Fibroblast of lung (primary cell): ENCODE data around the gene LRMDA. TPM values are rescaled to one million over a fixed set of nuclear protein-coding genes. Genes with fewer than 3 reads are reported as not detected.
A peak's percentile ranks its signal among the peaks of the same experiment; 100 is the strongest.

Source experiments
- DNase-seq, 2 donors: peaks; one replicate each; pipeline versions ENCODE4 v3.0.0 to v3.0.0-alpha.2; 2010; ENCODE audit warnings: low read depth in 2 of 2
- H2AFZ ChIP-seq: 2 replicates; pipeline ENCODE4 v1.5.1; 2012; ENCODE audit warnings: low read length, control low read depth, inconsistent platforms
- H3K27ac ChIP-seq: 2 replicates; pipeline ENCODE4 v1.5.1; 2011; ENCODE audit warnings: low read length, control low read depth; ENCODE audit not compliant: insufficient read depth
- H3K27me3 ChIP-seq: 2 replicates; pipeline ENCODE4 v1.5.1; 2011; ENCODE audit warnings: mild to moderate bottlenecking, low read length; ENCODE audit not compliant: control insufficient read depth, insufficient read depth
- H3K36me3 ChIP-seq: 2 replicates; pipeline ENCODE4 v1.5.1; 2011; ENCODE audit warnings: low read length; ENCODE audit not compliant: control insufficient read depth, insufficient read depth
- H3K4me1 ChIP-seq: 2 replicates; pipeline ENCODE4 v1.5.1; 2011; ENCODE audit warnings: low read length; ENCODE audit not compliant: control insufficient read depth, insufficient read depth; ENCODE audit errors: extremely low read depth
- H3K4me2 ChIP-seq: 2 replicates; pipeline ENCODE4 v1.5.1; 2011; ENCODE audit warnings: low read length, control low read depth; ENCODE audit not compliant: insufficient read depth; ENCODE audit errors: extremely low read depth
- H3K4me3 ChIP-seq, 4 experiments: fragments of 200-600 bp in 1 of 4; sonication (generic) in 1 of 4; replicated peaks in 1 of 4; 2 replicates each; pipeline ENCODE4 v1.5.1; 2011 to 2016; ENCODE audit warnings: low read length in 4 of 4, low read depth in 3 of 4, mild to moderate bottlenecking in 3 of 4, control low read depth in 2 of 4, inconsistent platforms in 1 of 4, mixed read lengths in 1 of 4; ENCODE audit not compliant: insufficient read depth in 1 of 4; ENCODE audit errors: control extremely low read depth in 1 of 4
- H3K79me2 ChIP-seq: 2 replicates; pipeline ENCODE4 v1.5.1; 2012; ENCODE audit warnings: mild to moderate bottlenecking, low read length, inconsistent platforms; ENCODE audit not compliant: control insufficient read depth, insufficient read depth
- H3K9ac ChIP-seq: 2 replicates; pipeline ENCODE4 v1.5.1; 2011; ENCODE audit warnings: mild to moderate bottlenecking, low read length, control low read depth; ENCODE audit not compliant: insufficient read depth
- H3K9me3 ChIP-seq: 2 replicates; pipeline ENCODE4 v1.5.1; 2012; ENCODE audit warnings: low read depth, low read length; ENCODE audit not compliant: control insufficient read depth, insufficient read depth
- H4K20me1 ChIP-seq: 2 replicates; pipeline ENCODE4 v1.5.1; 2011; ENCODE audit warnings: low read length; ENCODE audit not compliant: control insufficient read depth, insufficient read depth; ENCODE audit errors: extremely low read depth
- EZH2 ChIP-seq: IDR thresholded peaks from 2 replicates; pipeline ENCODE4 v1.5.1; 2012; ENCODE audit warnings: low read length, control low read depth, mild to moderate bottlenecking; ENCODE audit errors: missing control alignments
- polyA plus RNA-seq, 2 donors: library from polyadenylated mRNA; depleted of rRNA in 1 of 2; stranded (reverse) in 1 of 2; unstranded in 1 of 2; fragments of >200 nt; gene quantifications; 2 replicates each; pipeline ENCODE4 v1.2.1, GENCODE V29; 2011 to 2012; ENCODE audit warnings: missing spikeins in 1 of 2
- total RNA-seq: library from RNA; depleted of rRNA; stranded (reverse); fragments of >200 nt; gene quantifications from 2 replicates; pipeline ENCODE4 v1.2.1, GENCODE V29; 2014
- TF ChIP-seq, protein P1 (sequence below), 2 donors: IDR thresholded peaks in 1 of 2; conservative IDR thresholded peaks in 1 of 2; 1 replicate in 1 of 2; 2 replicates in 1 of 2; pipeline ENCODE4 v1.5.1; 2011 to 2012; ENCODE audit warnings: low read length in 2 of 2, control low read depth in 1 of 2, inconsistent platforms in 1 of 2, low read depth in 1 of 2, mild to moderate bottlenecking in 1 of 2

The LRMDA gene
- total and polyA plus RNA-seq, 2 donors (not counting 1 experiment from before 2014, with no cell fraction given) = 1.7 to 2.0 TPM

DNA sequence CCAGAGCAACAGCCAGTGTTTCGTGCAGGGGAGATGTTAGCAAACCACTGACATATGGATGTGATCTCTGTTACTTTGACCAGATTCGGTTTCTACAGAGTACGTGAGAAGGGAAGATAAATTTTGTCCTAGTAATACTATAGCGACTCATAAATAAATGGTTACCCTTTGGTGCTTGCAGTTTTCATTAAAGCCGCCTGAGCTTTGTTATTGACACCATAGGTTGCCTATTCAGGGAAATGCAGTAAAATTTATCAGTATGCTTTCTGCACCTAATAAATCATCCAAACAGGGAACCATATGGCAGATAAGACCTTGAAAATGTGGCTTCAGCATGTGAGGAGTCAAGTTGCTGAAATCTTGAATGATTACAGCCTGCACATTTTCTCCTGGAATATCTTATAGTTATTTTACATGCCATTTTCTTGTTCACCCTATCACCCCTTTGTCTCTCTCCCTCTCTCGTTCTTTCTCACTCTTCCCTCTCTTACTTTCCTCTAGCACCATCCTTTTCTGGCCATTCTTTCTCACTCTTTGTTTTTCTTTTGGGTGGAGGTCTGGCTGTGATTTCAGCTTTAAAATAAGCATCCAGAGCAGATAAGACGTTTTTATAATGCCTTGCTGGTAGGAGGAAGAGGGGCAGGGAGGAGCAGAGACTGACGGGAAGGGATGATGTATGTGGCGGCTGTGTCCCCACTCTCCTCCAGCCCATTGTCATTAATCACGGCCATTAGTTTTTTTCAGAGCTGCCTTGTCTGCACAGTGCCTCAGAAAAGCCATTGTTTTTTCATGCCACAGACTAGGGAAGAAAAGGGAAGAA is 182.5 kb downstream of the LRMDA start:
- Histone ChIP-seq H3K9ac (no peak overlapping the region), H3K9me3 (no peaks in the 10 kb centered on the region), H3K27ac (no peak overlapping the region), H3K4me1 (no peaks in the 10 kb centered on the region), H3K4me3 (no peak overlapping the region), H3K79me2 (no peaks in the 10 kb centered on the region), H3K4me2 (no peak overlapping the region), H4K20me1 (no peaks in the 10 kb centered on the region), H2AFZ (no peak overlapping the region), H3K27me3 (peaks cover 2% of the 10 kb centered on the region), H3K36me3 (no peaks in the 10 kb centered on the region)
- peak; percentile 52 to 82 for DNase-seq
- TF ChIP-seq, protein P1, sequence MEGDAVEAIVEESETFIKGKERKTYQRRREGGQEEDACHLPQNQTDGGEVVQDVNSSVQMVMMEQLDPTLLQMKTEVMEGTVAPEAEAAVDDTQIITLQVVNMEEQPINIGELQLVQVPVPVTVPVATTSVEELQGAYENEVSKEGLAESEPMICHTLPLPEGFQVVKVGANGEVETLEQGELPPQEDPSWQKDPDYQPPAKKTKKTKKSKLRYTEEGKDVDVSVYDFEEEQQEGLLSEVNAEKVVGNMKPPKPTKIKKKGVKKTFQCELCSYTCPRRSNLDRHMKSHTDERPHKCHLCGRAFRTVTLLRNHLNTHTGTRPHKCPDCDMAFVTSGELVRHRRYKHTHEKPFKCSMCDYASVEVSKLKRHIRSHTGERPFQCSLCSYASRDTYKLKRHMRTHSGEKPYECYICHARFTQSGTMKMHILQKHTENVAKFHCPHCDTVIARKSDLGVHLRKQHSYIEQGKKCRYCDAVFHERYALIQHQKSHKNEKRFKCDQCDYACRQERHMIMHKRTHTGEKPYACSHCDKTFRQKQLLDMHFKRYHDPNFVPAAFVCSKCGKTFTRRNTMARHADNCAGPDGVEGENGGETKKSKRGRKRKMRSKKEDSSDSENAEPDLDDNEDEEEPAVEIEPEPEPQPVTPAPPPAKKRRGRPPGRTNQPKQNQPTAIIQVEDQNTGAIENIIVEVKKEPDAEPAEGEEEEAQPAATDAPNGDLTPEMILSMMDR (conservative IDR thresholded peaks at IDR 0.05 in 1 of 2, IDR thresholded peaks at IDR 0.05 in 1 of 2; ENCODE audit: low read depth in 1 of 2, low read length in 2 of 2) = no peak
- no peak for TF ChIP-seq EZH2

DNA sequence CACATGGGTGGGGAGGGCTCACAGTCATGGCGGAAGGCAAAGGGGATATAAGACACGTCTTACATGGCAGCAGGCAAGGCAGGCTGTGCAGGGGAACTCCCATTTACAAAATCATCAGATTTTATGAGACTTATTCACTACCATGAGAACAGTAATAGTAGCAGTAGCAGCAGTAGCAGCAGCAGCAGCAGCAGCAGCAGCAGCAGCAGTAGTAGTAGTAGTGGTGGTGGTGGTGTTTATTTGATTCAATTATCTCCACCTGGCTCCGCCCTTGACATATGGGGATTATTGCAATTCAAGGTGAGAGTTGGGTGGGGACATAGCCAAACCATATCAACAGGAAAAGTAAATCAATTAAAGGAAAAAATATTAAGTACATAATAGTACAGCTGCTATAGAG is 184.7 kb downstream of the LRMDA start:
- Histone ChIP-seq H4K20me1 (no peaks in the 10 kb centered on the region), H3K9ac (no peak overlapping the region), H3K36me3 (no peaks in the 10 kb centered on the region), H2AFZ (no peak overlapping the region), H3K9me3 (no peaks in the 10 kb centered on the region), H3K4me3 (no peak overlapping the region), H3K27ac (no peak overlapping the region), H3K4me2 (no peak overlapping the region), H3K4me1 (no peaks in the 10 kb centered on the region), H3K27me3 (peaks cover 2% of the 10 kb centered on the region), H3K79me2 (no peaks in the 10 kb centered on the region)
- TF ChIP-seq, protein P1 (conservative IDR thresholded peaks at IDR 0.05 in 1 of 2, IDR thresholded peaks at IDR 0.05 in 1 of 2; ENCODE audit: low read depth in 1 of 2, low read length in 2 of 2) = no peak
- TF ChIP-seq EZH2 = no peak
- no peak for DNase-seq

DNA sequence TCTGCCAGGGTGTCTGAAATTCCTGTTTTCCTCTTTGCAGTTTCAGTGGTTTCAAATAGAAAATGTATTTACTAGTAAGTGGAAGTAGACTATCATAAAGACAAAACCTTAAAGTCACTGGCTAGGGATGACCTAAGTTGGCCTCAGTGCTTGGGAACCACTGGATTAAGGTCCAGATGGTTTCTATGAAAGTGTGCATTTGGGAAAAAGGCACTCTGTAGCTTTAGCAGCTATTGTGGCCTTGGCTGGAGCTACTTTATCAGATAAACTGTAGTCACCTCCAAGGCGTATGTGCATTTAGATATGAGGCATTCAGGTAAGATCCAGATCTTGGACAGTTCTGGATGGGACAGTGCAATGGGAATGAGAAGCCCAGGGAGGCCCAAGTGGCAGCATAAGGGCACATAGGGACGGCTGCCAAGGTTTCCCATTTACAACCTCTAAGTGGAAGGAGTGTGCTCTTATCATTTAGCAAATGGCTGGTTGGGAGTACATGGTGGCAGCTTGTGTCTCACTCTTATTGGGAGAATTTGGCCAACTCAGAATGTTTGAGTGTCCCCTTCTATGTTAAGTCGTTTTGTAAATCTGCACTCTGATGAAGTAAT is 185.6 kb downstream of the LRMDA start:
- H3K36me3 ChIP-seq = no peaks in the 10 kb centered on the region
- no peaks in the 10 kb centered on the region for H4K20me1 ChIP-seq
- no peak overlapping the region for H3K4me2 ChIP-seq
- no peak overlapping the region for H3K27ac ChIP-seq
- H3K79me2 ChIP-seq = no peaks in the 10 kb centered on the region
- H3K4me3 ChIP-seq = no peak overlapping the region
- peaks cover 2% of the 10 kb centered on the region for H3K27me3 ChIP-seq
- H3K4me1 ChIP-seq = no peaks in the 10 kb centered on the region
- no peak for DNase-seq
- no peak for TF ChIP-seq EZH2
- TF ChIP-seq, protein P1 (conservative IDR thresholded peaks at IDR 0.05 in 1 of 2, IDR thresholded peaks at IDR 0.05 in 1 of 2; ENCODE audit: low read depth in 1 of 2, low read length in 2 of 2) = no peak
- no peaks in the 10 kb centered on the region for H3K9me3 ChIP-seq
- no peak overlapping the region for H3K9ac ChIP-seq
- H2AFZ ChIP-seq = no peak overlapping the region
